ENCODE data around the gene ABHD17A.

ABHD17A gene

GRCh38 chr19:1885398-1886119 lies at the start of gene ABHD17A:
ABHD17A (minus strand) TSS chr19:1885496; CDS start chr19:1881566, 3,930 bp downstream.
- peak; percentile 85 to 93 (median 92) for DNase-seq

- no peak for DNase-seq
These were observed 48.6 kb upstream of the ABHD17A start for GRCh38 chr19:1933942-1934341.

DNA sequence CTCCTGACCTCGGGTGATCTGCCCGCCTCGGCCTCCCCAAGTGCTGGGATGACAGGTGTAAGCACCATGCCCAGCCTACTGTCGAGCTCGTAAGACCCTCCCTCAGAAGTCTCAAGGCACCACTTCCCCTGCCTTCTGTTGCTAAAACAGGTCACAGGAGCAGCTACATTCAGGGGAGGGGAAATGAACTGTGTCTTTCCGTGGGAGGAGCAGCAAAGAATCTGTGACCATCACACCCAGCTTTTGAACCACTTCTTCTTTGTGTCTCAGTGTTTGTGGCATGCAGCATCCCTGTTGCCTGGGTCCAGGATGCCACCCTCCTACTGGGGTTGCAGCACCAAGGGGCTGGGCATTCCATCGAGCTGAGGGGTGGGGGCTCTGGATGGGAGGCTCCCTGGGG lies 47.9 kb upstream of the ABHD17A start:
- no peak for DNase-seq

DNA sequence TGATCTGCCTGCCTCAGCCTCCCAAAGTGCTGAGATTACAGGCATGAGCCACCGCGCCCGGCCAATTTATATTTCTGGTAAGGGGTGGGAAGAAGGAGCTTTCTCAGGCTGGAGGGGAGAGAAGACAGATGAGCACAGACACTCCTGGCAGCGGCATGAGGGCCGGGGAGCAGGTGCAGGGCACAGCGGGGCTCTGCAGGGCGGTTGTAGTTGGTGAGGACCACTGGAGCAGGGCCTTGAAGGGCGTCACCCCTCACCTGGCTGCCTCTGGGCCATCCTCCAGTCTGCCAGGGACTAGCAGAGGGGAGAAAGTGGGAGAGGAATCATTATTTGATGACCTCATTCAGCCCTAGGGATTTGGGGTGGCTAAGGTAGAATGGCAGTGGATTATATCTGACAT lies 47.1 kb upstream of the ABHD17A start:
- no peak for DNase-seq

DNA sequence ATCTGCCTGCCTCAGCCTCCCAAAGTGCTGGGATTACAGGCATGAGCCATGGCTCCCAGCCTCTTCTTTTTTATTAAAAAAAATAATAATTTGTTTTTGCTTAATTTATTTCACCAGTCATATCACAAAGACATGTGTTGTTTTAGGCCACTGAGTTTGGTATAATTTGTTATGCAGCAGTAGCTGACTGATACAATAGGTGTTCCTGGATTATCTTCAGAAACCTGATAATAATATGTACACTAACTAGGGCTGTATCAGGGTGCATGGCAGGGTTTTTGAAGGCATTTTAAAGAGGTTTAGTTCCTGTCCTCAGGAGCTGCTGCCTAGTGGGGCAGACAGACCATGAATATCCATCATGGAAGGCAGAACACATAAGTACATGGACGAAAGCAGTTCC lies 46.1 kb upstream of the ABHD17A start:
- no peak for DNase-seq

DNA sequence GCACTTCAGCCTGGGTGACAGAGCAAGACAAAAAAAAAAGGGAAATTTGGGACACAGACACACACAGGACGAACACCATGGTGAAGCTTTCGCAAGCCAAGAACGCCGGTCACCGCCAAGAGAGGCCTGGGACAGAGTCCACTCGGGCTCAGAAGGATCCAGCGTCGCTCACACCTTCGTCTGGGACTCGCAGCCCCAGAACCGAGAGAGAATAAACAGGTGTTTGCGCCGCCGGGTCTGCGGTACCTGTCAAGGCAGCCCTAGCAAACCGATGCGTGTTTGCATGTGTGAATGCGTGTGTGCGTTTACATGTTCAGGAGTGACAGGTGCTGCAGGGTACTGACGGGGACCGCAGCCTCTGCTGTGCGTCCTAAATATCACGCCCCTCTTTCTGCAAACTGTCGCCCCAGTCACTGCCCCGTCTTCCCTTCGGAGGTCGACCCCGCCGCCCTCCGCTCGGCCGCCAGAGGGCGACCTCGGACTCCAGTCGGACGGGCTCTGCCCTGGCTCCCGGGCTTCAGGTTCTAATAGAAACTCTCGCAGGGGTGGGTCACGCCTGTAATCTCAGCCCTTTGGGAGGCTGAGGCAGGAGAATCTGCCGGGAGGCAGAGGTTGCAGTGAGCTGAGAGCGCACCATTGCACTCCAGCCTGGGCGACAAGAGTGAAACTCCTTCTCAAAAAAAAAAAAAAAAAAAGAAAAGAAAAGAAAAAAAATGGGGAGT lies 43.9 kb upstream of the ABHD17A start:
- DNase-seq, result peak; percentile 52 to 81 (median 70)

DNA sequence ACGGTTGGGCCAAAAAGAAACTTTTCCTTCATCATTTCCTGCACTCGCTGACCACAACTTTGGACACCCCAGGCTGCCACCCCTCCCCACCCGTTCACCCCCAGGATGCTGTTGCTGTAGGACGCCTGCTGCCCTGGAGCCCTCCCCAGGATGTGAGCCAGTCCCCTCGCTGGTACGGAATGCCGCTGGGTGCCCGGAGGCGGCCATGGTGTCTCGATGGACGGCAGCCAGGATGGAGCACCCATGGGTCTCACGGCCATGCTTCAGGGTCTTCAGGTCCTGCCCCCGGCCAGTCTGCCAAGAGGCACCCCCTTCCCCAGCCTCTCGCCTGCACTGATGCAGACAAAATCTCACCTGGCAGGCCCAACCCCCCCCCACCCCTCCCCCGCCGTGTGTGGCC lies 40.2 kb upstream of the ABHD17A start:
- DNase-seq, result no peak

DNA sequence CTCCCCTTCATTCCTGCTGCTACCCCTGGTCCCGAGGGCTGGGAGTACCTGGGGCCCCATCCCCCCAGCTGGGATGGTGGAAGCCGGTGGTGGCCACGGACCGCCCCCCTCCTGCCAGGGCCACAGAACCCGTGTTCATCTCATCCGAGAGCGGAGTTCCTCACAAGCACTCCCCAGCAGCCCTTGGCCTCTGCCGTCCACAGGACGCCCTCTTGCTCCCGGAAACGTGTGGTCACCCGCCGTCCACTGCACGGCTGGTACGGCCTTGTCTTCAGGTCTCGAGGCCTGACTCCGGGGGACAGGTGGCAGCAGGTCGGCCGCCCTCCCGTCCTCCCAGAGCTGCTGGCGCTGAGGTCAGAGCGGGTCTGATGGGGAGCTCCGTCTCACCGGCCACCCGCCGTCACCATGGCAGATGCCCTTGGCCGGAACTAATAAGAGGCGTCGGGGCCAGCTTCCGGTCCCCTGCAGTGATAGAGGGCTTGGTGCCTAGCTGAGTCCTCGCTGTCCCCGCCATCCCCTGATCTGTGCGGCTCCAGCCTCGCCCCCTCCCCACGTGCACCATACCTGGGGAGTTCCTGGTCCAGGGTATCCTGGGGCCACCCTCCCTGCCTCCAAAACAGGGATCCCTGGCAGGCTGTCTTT lies 39.1 kb upstream of the ABHD17A start:
- no peak for DNase-seq

GRCh38 chr19:1923319-1923718 lies 38.0 kb upstream of the ABHD17A start:
- DNase-seq, result no peak

- DNase-seq, result no peak
These were observed 37.5 kb upstream of the ABHD17A start for GRCh38 chr19:1922803-1923202.

DNA sequence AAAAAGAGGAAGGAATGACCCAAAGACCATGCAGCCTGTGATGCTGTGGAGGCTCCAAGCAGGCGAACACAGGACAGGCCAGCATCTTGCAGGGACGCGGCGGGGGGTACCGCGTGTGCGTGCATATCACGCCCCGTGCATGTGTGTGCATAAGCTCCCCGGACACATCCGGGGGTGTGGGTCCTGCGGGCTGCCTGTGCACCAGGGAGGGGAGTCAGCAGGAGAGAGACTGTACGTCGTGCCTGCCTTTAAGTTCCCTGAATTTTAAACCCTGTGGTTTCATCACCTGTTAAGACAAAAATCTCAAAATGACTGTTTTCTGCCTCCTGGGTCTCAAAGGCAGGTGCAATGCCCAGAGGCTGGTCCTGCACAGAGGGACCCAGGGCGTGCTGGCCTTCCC lies 36.5 kb upstream of the ABHD17A start:
- no peak for DNase-seq

- no peak for DNase-seq
These were observed 36.0 kb upstream of the ABHD17A start for GRCh38 chr19:1921326-1921725.

- DNase-seq, result no peak
These were observed 35.3 kb upstream of the ABHD17A start for GRCh38 chr19:1920644-1921043.

GRCh38 chr19:1918975-1919374 lies 33.7 kb upstream of the ABHD17A start:
- DNase-seq, result no peak

DNA sequence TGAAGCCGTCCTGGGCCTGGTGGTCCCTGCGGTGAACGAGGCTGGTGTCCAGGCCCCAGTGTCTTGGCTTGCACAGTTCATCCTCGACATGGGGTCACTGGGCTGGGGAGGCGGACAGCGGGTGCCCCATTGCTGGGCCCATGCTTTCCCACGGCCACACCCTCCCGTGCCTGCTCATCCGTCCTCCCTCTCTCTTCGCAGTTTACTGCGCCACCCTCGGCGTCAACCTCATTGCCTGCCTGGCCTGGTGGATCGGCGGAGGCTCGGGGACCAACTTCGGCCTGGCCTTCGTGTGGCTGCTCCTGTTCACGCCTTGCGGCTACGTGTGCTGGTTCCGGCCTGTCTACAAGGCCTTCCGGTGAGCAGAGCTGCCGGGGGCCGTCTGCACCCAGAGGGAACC lies 32.6 kb upstream of the ABHD17A start:
- DNase-seq, result no peak

- no peak for DNase-seq
These were observed 31.9 kb upstream of the ABHD17A start for GRCh38 chr19:1917146-1917545.

DNA sequence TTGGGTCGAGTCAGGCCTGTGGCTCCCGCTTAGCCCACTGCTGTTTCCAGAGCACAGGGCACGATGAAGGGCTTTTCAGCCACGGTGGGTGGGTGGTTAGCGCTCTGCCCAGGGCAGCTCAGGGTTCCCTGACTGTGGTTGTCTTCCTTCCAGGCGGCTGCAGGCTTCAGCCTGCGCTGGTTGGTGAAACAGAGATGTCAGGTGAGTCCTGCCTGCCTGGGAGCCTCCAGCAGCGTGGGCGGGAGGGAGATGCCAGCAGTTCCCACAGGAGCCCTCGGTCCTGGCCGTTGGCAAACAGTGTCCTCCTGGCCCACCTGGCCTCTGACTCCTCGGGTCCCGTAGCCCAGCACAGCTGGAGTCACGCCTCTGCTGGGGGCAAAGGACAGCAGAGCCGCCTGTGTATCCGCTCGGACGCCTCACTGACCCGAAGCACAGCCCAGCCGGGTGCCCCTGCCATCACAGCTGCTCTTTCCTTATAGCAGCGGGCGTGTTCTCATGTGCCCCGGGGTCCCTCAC lies 29.6 kb upstream of the ABHD17A start:
- DNase-seq, result no peak

DNA sequence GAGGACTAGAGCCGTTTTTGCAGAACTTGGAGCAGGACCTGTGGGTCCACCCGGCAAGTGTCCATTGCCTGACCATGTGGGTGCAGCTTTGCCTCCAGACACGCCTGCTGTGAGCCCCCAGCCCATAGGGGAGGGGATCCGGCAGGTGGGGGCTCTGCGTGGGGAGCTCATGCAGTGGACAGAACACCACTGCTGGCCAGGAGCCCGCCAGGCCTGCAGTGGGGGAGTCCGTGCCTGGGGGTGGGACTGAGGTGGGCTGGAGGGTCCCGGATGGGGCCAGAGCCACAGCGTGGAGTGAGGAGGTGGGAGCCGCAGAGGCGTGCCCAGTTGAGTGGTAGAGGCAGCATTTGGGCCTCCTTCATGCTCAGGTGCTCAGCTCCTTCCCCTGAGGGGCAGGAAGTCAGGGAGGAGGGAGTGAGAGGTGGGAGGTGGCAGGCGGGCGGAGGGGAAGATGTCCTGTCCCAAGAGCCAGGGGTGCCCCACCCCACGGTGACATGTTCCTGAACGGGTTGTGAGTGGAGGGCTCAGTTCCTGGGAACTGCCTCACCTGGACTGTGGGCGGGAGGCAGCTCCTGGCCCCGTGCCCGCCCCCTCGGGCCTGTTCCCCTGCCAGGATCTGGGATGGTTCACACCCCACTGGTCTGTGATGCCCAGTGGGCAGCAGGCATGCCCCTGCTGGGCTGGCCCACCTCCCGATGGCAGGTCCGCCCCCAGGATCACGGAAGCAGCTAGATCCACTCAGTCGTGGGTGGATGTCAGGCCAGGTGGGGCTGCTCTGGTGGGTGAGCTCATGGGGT lies 28.7 kb upstream of the ABHD17A start:
- no peak for DNase-seq

- no peak for DNase-seq
These were observed 27.6 kb upstream of the ABHD17A start for GRCh38 chr19:1912760-1913505.

GRCh38 chr19:1911995-1912394 lies 26.7 kb upstream of the ABHD17A start:
- no peak for DNase-seq

GRCh38 chr19:1911098-1911497 lies 25.8 kb upstream of the ABHD17A start:
- DNase-seq, result no peak

DNA sequence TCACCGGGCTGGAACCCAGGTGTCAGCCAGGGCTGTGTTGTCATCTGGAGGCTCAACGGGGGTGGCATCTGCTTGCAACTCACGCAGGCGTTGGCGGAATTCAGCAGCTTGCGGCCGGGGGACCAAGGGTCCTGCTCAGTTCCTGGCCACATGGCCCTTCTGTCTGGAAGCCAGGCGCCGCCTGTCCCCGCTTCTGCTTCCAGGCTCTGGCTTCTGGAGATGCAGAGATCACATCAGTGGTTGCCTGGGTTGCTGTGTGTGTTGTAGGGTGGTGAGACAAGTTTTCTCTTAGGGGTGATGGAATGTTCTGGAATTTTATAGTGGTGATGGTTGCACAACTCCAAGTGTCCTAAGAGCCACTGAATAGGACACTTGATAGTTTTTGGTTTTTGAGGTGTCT lies 24.9 kb upstream of the ABHD17A start:
- DNase-seq, result no peak
